GM18505 (cell line): Measurements from ENCODE around the gene KY.
"Not testable (repeated sequence)": the region's sequence is repeated elsewhere in the genome, so short reads cannot be mapped to it uniquely, and the experiment has no call there.

Source experiments
- ATAC-seq: cut with Tn5 transposase; IDR thresholded peaks from one replicate; pipeline ENCODE4 v1.9.1; 2021; ENCODE audit not compliant: unreplicated experiment
- POLR2A ChIP-seq: IDR thresholded peaks from 4 replicates; pipeline ENCODE4 v1.6.1; 2011; ENCODE audit warnings: borderline replicate concordance; ENCODE audit not compliant: insufficient read depth, insufficient read length; ENCODE audit errors: extremely low read depth

KY gene

DNA sequence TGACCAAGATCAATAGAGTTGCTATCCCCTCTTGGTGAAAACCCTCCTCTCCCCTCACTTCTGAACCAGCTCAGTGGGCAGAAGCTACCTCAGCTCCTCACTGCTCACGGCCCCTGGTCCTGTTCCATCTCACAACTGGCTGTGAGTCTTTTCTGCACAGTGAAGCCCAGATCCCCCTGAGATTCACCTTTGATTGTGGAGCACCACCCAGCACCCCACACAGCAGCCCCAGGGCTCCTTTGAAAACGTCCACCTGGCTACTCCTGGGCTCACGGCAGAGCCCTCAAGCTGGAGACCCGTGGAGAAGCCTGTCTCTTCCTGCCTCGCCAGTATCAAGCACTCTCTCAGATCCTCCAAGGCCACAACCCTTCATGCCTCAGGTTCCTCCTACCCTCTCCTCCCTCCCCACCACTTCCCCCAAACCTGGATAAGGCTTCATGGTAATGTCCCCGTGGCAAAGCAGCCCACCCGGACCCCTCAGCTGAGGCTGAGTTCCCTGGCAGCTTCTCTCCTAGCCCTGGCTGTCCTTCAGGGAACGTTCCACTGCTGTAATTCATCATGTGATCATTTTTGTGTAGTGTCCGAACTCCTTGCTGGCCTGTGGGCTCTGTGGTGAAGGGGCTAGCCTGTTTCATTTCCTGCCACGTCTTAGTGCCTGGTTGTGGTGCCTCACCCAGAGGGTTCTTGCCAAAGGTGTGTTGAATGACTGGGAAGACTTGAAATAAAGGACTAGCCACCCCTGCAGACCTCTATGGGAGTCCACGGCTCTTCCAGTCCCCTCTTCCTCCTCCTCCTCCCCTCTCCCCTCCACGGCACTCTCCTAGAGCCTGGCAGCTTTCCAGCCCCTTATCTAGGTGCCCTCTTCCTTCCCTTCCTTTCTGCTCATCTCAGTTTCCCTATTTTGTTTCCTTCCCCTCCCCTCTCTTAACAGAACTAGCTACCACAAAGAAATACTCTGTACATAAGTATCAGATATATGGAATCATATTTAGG lies 44.5 kb downstream of the KY start:
- TF ChIP-seq POLR2A = no peak

DNA sequence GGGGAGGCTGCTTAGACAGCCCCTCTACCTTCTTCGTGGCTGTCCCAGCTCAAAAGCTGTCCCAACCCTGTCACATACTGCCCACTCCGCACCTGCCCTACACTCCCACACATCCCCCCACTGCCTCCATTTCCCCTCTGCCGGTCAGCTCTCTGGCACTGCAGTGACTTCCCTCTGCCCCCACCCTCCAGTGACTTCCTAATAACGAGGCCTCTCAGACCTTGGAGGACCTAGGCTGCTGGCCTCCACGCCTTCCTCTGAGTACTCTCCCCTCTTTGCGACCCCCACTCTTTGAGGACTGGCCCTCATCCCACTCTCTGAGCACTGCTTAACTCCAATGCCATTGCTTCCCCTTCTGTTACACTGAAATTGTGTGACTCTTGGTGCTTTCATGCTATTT lies 45.3 kb downstream of the KY start:
- no peak for ATAC-seq
- no peak for TF ChIP-seq POLR2A

More for the DNA sequence above, 44.5 kb downstream of the KY start:
- ATAC-seq = no peak

- TF ChIP-seq POLR2A = no peak
- no peak for ATAC-seq
Measured at GRCh38 chr3:134603956-134604355, 46.9 kb downstream of the KY start.

GRCh38 chr3:134603480-134603879 lies 47.3 kb downstream of the KY start:
- no peak for TF ChIP-seq POLR2A
- no peak for ATAC-seq

DNA sequence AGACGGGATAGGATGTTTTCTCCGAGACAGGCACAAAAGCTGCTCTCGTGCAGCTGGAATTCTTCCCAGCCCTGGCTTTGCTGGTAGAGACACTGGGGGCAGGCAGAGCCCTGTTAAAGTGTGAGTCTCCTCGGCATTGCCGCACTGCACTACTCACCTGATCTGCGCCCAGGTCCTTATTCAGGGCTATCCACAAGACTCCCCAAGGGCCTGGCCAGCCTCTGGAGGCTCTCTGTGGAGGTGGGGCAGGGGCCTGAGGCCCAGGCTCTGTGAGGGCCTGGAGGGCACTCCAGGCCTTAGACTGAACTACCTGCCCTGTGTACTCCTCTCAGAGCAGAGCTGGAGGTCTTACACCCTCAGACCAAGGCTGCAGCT lies 48.4 kb downstream of the KY start:
- ATAC-seq = no peak
- TF ChIP-seq POLR2A = no peak

DNA sequence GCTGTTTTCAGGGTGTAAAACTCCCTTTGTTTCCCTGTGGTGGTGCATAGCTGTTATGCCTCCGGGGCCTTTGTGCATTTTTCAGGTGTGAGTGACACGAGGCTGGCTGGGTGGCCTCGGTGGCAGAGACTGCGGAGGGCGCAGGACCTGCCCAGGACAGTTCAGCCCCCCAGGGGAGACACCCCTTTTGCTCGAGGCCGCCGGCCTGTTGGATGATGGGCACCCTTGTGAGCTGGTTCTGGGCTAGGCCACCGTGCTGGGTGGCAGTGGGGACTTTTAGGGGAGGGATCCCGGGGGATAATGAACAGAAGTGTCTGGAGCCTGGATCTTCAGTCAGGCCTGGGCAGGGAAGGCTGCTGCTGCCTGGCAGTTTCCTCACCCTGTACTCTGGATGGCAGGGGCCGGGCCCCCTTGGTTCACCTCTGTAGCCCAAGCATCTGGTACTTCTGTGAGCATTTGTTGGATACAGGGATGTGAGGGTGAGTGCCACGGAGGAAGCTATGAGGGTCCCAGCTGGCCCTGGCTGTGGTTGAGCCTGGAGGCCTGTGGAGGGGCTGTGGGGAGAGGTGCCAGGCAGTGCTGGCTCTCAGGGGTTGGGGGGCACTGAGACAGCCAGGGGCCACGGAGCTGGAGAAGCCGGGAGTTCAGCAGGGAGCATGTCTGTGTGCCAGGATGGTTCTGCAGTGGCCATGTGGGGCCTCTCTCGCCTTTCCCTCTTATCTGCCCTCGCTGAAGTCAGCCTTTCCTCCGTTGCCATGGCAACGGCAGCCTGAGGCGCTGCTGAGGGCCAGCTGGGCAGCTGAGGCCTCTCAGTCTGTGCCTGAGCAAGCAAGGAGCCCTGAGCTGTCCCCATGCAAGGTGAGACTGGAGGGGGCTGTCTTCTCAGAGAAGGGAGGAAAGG lies 49.0 kb downstream of the KY start:
- no peak for ATAC-seq
- TF ChIP-seq POLR2A = no peak

- no peak for TF ChIP-seq POLR2A
- no peak for ATAC-seq
Measured at GRCh38 chr3:134600685-134601463, 49.9 kb downstream of the KY start.

GRCh38 chr3:134600206-134600605 lies 50.6 kb downstream of the KY start:
- TF ChIP-seq POLR2A = no peak
- no peak for ATAC-seq

DNA sequence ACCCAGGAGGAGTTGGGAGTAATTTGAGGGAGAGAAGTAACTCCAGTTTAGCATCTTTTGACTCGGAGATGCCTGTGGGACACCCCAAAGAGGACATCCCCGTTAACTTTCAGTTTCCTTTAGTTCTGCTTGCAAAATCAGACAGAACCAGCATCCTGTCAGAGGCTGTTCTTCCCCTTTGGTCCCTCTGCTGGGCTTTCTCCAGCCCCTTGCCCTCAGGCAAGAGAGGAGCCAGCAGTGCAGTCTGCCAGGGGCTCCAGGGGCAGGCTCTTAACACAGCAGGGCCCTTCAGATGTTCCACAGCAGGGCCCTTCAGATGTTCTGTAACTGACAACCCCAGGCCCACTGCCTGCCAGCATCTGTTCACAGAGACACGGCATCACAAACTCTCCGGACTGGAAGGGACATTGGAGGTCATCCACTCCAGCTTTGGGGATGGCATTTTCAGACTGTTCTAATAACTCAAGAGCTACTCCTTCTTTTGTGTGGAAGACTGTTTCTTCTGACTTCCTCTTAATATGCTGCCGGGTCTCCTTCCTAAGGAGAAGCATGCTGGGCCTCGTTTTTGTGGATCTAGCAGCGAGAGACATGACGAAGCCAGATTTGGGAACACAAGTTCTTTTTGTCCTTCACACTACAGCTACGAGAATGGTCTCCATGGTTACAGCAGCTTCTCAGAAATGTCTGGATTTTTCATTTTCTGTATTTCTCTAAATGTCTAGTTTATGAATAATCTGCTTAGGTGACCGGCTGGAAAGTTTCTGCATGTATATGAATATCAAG lies 51.9 kb downstream of the KY start:
- no peak for TF ChIP-seq POLR2A
- no peak for ATAC-seq

- ATAC-seq = no peak
- TF ChIP-seq POLR2A = no peak
Measured at GRCh38 chr3:134597390-134597970, 53.3 kb downstream of the KY start.

- not testable (repeated sequence) for ATAC-seq
Measured at GRCh38 chr3:134594986-134595385, 55.8 kb downstream of the KY start.

DNA sequence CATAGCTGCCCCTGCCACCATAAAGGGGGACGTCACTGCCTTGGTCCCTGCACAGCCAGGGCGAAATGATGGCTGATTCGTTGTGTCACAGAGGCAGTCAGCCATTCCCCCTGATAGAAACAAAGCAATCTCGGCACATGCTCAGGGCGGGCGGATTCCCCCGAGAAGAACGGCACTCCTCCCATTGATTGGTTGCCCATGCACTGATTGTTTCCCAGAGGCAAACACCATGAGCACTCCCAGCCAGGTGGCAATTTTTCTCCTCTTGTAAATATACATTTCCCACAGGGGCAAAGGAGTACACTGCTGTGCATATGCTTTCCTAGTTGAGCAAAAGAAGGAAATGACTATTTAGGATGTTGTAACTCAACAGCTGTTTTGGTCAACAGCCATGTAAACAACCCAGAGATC lies 56.5 kb downstream of the KY start:
- no peak for TF ChIP-seq POLR2A
- no peak for ATAC-seq
